ENCODE data around the gene AJAP1. TPM values are rescaled to one million over a fixed set of nuclear protein-coding genes. Genes with fewer than 3 reads are reported as not detected.

Gene AJAP1
- total RNA-seq, 1 experiment from 2014 or later = not detected

DNA sequence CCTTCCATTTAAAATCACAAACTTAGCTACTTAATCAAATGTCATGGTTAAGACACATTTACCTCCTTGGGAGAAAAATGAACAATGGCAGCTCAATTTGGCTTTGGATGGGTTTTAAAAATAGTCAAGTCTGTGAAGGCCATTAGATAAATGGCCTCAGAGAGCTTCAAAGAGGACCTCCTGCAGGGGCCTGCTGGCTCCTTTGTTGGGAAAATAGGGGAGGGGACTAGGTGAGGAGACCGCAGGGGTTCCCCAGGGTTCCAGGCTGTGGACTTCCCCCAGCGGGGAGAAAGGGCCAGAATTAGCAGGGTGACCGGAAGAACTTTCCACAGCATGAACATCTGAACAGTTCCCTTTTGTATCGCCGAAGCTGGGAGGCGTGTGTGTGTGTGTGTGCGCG lies 3.4 kb upstream of the AJAP1 start:
- CTCF ChIA-PET = no interaction called here

DNA sequence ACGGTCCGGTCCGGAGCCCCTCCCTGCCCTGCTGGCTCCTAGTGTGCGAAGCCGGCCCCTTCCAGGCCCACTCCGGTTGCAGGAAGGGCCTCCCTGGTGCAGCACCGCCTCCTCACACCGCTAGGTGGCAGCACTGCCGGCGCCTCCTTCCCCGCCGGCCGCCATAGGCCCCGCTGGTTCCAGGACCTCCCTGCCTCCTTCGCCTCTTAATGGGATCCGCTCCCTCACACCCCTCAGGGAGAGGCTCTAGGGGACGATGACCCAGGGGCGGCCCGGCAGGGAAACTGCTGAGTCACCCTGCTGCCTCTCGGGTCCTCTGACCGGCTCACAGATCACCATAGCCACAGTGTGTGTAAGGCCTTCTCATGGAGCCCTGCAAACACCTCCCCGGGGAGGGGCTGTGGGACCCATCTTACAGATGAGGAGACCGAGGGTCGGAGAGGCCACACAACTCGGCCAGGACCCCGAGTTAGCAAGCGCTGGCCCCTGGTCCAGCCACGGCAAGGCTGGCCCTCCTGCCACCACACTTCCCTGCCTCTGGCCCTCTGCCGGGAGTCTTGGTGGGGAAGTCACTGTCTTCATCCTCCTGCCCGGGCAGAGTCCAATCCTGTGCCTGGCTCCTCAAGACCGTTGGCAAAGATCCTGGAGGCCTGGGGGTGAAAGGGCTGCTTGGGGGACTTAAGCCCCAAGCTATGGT lies 1.6 kb upstream of the AJAP1 start:
- BruUV-seq (replicated peaks) = no TSS peak
- H3K9me3 ChIP-seq (ENCODE audit: control insufficient read depth, insufficient read depth, low read depth, low read length) = no peaks in the 10 kb centered on the region
- in situ Hi-C loops (cut with HindIII; ENCODE audit: low pct_unique_long_range_greater_than_20kb, low sequenced_read_pairs) = no loop called here
- TF ChIP-seq SIN3A (IDR thresholded peaks at IDR 0.05; ENCODE audit: borderline replicate concordance, insufficient read depth, low read depth, low read length) = no peak
- TF ChIP-seq, protein P1, sequence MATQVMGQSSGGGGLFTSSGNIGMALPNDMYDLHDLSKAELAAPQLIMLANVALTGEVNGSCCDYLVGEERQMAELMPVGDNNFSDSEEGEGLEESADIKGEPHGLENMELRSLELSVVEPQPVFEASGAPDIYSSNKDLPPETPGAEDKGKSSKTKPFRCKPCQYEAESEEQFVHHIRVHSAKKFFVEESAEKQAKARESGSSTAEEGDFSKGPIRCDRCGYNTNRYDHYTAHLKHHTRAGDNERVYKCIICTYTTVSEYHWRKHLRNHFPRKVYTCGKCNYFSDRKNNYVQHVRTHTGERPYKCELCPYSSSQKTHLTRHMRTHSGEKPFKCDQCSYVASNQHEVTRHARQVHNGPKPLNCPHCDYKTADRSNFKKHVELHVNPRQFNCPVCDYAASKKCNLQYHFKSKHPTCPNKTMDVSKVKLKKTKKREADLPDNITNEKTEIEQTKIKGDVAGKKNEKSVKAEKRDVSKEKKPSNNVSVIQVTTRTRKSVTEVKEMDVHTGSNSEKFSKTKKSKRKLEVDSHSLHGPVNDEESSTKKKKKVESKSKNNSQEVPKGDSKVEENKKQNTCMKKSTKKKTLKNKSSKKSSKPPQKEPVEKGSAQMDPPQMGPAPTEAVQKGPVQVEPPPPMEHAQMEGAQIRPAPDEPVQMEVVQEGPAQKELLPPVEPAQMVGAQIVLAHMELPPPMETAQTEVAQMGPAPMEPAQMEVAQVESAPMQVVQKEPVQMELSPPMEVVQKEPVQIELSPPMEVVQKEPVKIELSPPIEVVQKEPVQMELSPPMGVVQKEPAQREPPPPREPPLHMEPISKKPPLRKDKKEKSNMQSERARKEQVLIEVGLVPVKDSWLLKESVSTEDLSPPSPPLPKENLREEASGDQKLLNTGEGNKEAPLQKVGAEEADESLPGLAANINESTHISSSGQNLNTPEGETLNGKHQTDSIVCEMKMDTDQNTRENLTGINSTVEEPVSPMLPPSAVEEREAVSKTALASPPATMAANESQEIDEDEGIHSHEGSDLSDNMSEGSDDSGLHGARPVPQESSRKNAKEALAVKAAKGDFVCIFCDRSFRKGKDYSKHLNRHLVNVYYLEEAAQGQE (IDR thresholded peaks at IDR 0.05; ENCODE audit: insufficient read depth in 1 of 2, low read depth in 2 of 2, low read length in 1 of 2) = no peak
- TF ChIP-seq, protein P2, sequence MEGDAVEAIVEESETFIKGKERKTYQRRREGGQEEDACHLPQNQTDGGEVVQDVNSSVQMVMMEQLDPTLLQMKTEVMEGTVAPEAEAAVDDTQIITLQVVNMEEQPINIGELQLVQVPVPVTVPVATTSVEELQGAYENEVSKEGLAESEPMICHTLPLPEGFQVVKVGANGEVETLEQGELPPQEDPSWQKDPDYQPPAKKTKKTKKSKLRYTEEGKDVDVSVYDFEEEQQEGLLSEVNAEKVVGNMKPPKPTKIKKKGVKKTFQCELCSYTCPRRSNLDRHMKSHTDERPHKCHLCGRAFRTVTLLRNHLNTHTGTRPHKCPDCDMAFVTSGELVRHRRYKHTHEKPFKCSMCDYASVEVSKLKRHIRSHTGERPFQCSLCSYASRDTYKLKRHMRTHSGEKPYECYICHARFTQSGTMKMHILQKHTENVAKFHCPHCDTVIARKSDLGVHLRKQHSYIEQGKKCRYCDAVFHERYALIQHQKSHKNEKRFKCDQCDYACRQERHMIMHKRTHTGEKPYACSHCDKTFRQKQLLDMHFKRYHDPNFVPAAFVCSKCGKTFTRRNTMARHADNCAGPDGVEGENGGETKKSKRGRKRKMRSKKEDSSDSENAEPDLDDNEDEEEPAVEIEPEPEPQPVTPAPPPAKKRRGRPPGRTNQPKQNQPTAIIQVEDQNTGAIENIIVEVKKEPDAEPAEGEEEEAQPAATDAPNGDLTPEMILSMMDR (IDR thresholded peaks at IDR 0.05) = peak; percentile 96
- TF ChIP-seq POLR2AphosphoS5 (IDR thresholded peaks at IDR 0.05; ENCODE audit: low read depth, low read length) = no peak
- DNase-seq (ENCODE audit: low read depth, low spot score) (no peak), ATAC-seq (peak; percentile 85)
- no peaks in the 10 kb centered on the region; the same call in 1 of the 2 replicates for H3K27me3 ChIP-seq (ENCODE audit: control insufficient read depth, insufficient read depth, low read length)
- ChIA-PET POLR2A (no interaction called here), CTCF (no interaction called here)
- peaks cover 7% of the 10 kb centered on the region for H3K4me1 ChIP-seq (ENCODE audit: control insufficient read depth, insufficient read depth, low read length)
- no peaks in the 10 kb centered on the region for H3K36me3 ChIP-seq (ENCODE audit: control insufficient read depth, insufficient read depth, low read length)
- H3K27ac ChIP-seq (ENCODE audit: low read length) = no peak overlapping the region
- intact Hi-C loops (cut with micrococcal nuclease; ENCODE audit: unreplicated experiment) = loop anchor here (10.0 kb wide), 1 partner anchor 172 kb away; no protein-coding TSS in a partner anchor
- H3K4me3 ChIP-seq (ENCODE audit: low read depth in 2 of 2, low read length in 2 of 2) = no peak overlapping the region

More for the DNA sequence above, 3.4 kb upstream of the AJAP1 start:
- intact Hi-C loops (cut with micrococcal nuclease; ENCODE audit: unreplicated experiment) (loop anchor here (10.0 kb wide), 1 partner anchor 174 kb away; no protein-coding TSS in a partner anchor), in situ Hi-C loops (cut with HindIII; ENCODE audit: low pct_unique_long_range_greater_than_20kb, low sequenced_read_pairs) (no loop called here)
- H3K9me3 ChIP-seq (ENCODE audit: control insufficient read depth, insufficient read depth, low read depth, low read length) = no peaks in the 10 kb centered on the region
- no peaks in the 10 kb centered on the region for H3K27me3 ChIP-seq (ENCODE audit: control insufficient read depth, insufficient read depth, low read length)
- DNase-seq (ENCODE audit: low read depth, low spot score) (no peak), ATAC-seq (no peak)
- POLR2A ChIA-PET = no interaction called here
- H3K4me3 ChIP-seq (ENCODE audit: low read depth in 2 of 2, low read length in 2 of 2) = no peak overlapping the region
- TF ChIP-seq TCF7L2 (IDR thresholded peaks at IDR 0.05; ENCODE audit: low read depth, low read length) (no peak), SIN3A (IDR thresholded peaks at IDR 0.05; ENCODE audit: borderline replicate concordance, insufficient read depth, low read depth, low read length) (no peak), POLR2AphosphoS5 (IDR thresholded peaks at IDR 0.05; ENCODE audit: low read depth, low read length) (no peak)
- TF ChIP-seq, protein P2 (IDR thresholded peaks at IDR 0.05) = no peak
- TF ChIP-seq, protein P1 (IDR thresholded peaks at IDR 0.05; ENCODE audit: insufficient read depth in 1 of 2, low read depth in 2 of 2, low read length in 1 of 2) = no peak
- H3K36me3 ChIP-seq (ENCODE audit: control insufficient read depth, insufficient read depth, low read length) = no peaks in the 10 kb centered on the region
- no peak overlapping the region for H3K27ac ChIP-seq (ENCODE audit: low read length)
- BruUV-seq (replicated peaks) = no TSS peak
- peaks cover 7% of the 10 kb centered on the region for H3K4me1 ChIP-seq (ENCODE audit: control insufficient read depth, insufficient read depth, low read length)

All from Panc1 (cell line).